ENCODE results near the gene STRIT1.

GRCh38 chr3:155335724-155336354, 42.4 kb upstream of the STRIT1 start:
- no peak for TF ChIP-seq CTCF (conservative IDR thresholded peaks at IDR 0.05; ENCODE audit: low read length)
- no peak for TF ChIP-seq EZH2phosphoT487 (IDR thresholded peaks at IDR 0.05; ENCODE audit: borderline replicate concordance, low read depth, low read length)

Data from OCI-LY7 (cell line).